H9 (cell line): ENCODE measurements around the gene LMTK2. TPM values are rescaled to one million over a fixed set of nuclear protein-coding genes. Genes with fewer than 3 reads are reported as not detected.

Experiments used
- DNase-seq: peaks from one replicate; pipeline ENCODE4 v3.0.0-alpha.2; 2017
- H2AFZ ChIP-seq: one replicate; pipeline ENCODE4 v1.6.1; 2013; ENCODE audit warnings: mild to moderate bottlenecking, low read length, control low read depth, moderate library complexity
- H2AK5ac ChIP-seq: 2 replicates; pipeline ENCODE4 v1.6.1; 2013; ENCODE audit warnings: low read length, control low read depth, mixed read lengths; ENCODE audit not compliant: insufficient read length
- H2BK120ac ChIP-seq: one replicate; pipeline ENCODE4 v1.6.1; 2013; ENCODE audit warnings: low read depth, mild to moderate bottlenecking, low read length, control low read depth, inconsistent platforms; ENCODE audit not compliant: poor library complexity, severe bottlenecking
- H2BK12ac ChIP-seq: 2 replicates; pipeline ENCODE4 v1.6.1; 2013; ENCODE audit warnings: low read length, control low read depth, mixed read lengths, low read depth; ENCODE audit not compliant: insufficient read length
- H2BK15ac ChIP-seq: 2 replicates; pipeline ENCODE4 v1.6.1; 2013; ENCODE audit warnings: low read depth, low read length, control low read depth
- H2BK20ac ChIP-seq: one replicate; pipeline ENCODE4 v1.6.1; 2013; ENCODE audit warnings: low read depth, mild to moderate bottlenecking, low read length, control low read depth, inconsistent platforms; ENCODE audit not compliant: poor library complexity, severe bottlenecking
- H2BK5ac ChIP-seq: 2 replicates; pipeline ENCODE4 v1.6.1; 2013; ENCODE audit warnings: low read length, control low read depth, mixed read lengths; ENCODE audit not compliant: insufficient read length
- H3K14ac ChIP-seq: 2 replicates; pipeline ENCODE4 v1.6.1; 2013; ENCODE audit warnings: low read length, control low read depth; ENCODE audit not compliant: insufficient read depth
- H3K18ac ChIP-seq: 2 replicates; pipeline ENCODE4 v1.6.1; 2013; ENCODE audit warnings: low read depth, mild to moderate bottlenecking, mixed read lengths, low read length, control low read depth; ENCODE audit not compliant: insufficient read length
- H3K23ac ChIP-seq: 2 replicates; pipeline ENCODE4 v1.6.1; 2013; ENCODE audit warnings: low read length, control low read depth, mixed read lengths, low read depth; ENCODE audit not compliant: insufficient read length
- H3K23me2 ChIP-seq: 2 replicates; pipeline ENCODE4 v1.6.1; 2013; ENCODE audit warnings: low read depth, mild to moderate bottlenecking, mixed read lengths, low read length, control low read depth; ENCODE audit not compliant: insufficient read length, poor library complexity, severe bottlenecking
- H3K27ac ChIP-seq: 2 replicates; pipeline ENCODE4 v1.5.1; 2013; ENCODE audit warnings: low read length, control low read depth, mixed read lengths, low read depth; ENCODE audit not compliant: insufficient read length
- H3K27me3 ChIP-seq: 2 replicates; pipeline ENCODE4 v1.6.1; 2013; ENCODE audit warnings: low read length, control low read depth, inconsistent platforms; ENCODE audit not compliant: insufficient read depth
- H3K4ac ChIP-seq: 2 replicates; pipeline ENCODE4 v1.6.1; 2013; ENCODE audit warnings: low read depth, mild to moderate bottlenecking, control low read depth, inconsistent platforms, low read length, moderate library complexity
- H3K4me1 ChIP-seq: 2 replicates; pipeline ENCODE4 v1.6.1; 2013; ENCODE audit warnings: low read length, control low read depth, inconsistent platforms; ENCODE audit not compliant: insufficient read depth
- H3K4me2 ChIP-seq: 2 replicates; pipeline ENCODE4 v1.6.1; 2013; ENCODE audit warnings: low read length, control low read depth, mixed read lengths; ENCODE audit not compliant: insufficient read length, insufficient read depth
- H3K56ac ChIP-seq: 2 replicates; pipeline ENCODE4 v1.6.1; 2013; ENCODE audit warnings: low read depth, mild to moderate bottlenecking, mixed read lengths, low read length, control low read depth; ENCODE audit not compliant: insufficient read length
- H3K79me1 ChIP-seq: 2 replicates; pipeline ENCODE4 v1.6.1; 2013; ENCODE audit warnings: low read depth, mild to moderate bottlenecking, moderate library complexity, low read length, control low read depth, inconsistent platforms; ENCODE audit not compliant: insufficient read depth, poor library complexity, severe bottlenecking
- H3K79me2 ChIP-seq: 2 replicates; pipeline ENCODE4 v1.6.1; 2013; ENCODE audit warnings: low read length, control low read depth, inconsistent platforms; ENCODE audit not compliant: insufficient read depth
- H3K9ac ChIP-seq: 2 replicates; pipeline ENCODE4 v1.6.1; 2013; ENCODE audit warnings: low read length, control low read depth, mixed read lengths; ENCODE audit not compliant: insufficient read length; ENCODE audit errors: extremely low read depth
- H3K9me3 ChIP-seq: one replicate; pipeline ENCODE4 v1.6.1; 2013; ENCODE audit warnings: low read depth, low read length, inconsistent platforms; ENCODE audit not compliant: control insufficient read depth
- H3T11ph ChIP-seq: one replicate; pipeline ENCODE4 v1.6.1; 2013; ENCODE audit warnings: mild to moderate bottlenecking, low read length, control low read depth, inconsistent platforms
- H4K20me1 ChIP-seq: one replicate; pipeline ENCODE4 v1.6.1; 2013; ENCODE audit not compliant: control insufficient read depth, insufficient read length, insufficient read depth
- H4K5ac ChIP-seq: 2 replicates; pipeline ENCODE4 v1.6.1; 2013; ENCODE audit warnings: low read depth, mild to moderate bottlenecking, mixed read lengths, low read length, control low read depth; ENCODE audit not compliant: insufficient read length
- H4K8ac ChIP-seq: replicated peaks from 2 replicates; pipeline ENCODE4 v1.6.1; 2013; ENCODE audit warnings: low read length, control low read depth, mixed read lengths, low read depth; ENCODE audit not compliant: insufficient read length
- H4K91ac ChIP-seq: 2 replicates; pipeline ENCODE4 v1.6.1; 2013; ENCODE audit warnings: low read depth, mild to moderate bottlenecking, moderate library complexity, mixed read lengths, low read length, control low read depth; ENCODE audit not compliant: insufficient read length
- H3K27ac Mint-ChIP-seq, 3 experiments: 2 replicates in 2 of 3; 3 replicates in 1 of 3; pipeline ENCODE4 v1.8.0; 2020 to 2021; ENCODE audit warnings: mixed read lengths in 3 of 3, mild to moderate bottlenecking in 1 of 3, moderate library complexity in 1 of 3
- H3K27me3 Mint-ChIP-seq: 2 replicates; pipeline ENCODE4 v1.8.0; 2021; ENCODE audit warnings: low read depth, mild to moderate bottlenecking, moderate library complexity, mixed read lengths
- H3K36me3 Mint-ChIP-seq, 3 experiments: 2 replicates in 2 of 3; 3 replicates in 1 of 3; pipeline ENCODE4 v1.8.0; 2020 to 2021; ENCODE audit warnings: low read depth in 3 of 3, mixed read lengths in 3 of 3; ENCODE audit not compliant: insufficient read depth in 1 of 3
- H3K4me1 Mint-ChIP-seq, 2 experiments: 2 replicates each; pipeline ENCODE4 v1.8.0; 2020; ENCODE audit warnings: mixed read lengths in 2 of 2
- H3K4me3 Mint-ChIP-seq, 2 experiments: 2 replicates in 1 of 2; 3 replicates in 1 of 2; pipeline ENCODE4 v1.8.0; 2020 to 2021; ENCODE audit warnings: mild to moderate bottlenecking in 2 of 2, mixed read lengths in 2 of 2, moderate library complexity in 1 of 2
- H3K9me3 Mint-ChIP-seq, 2 experiments: 2 replicates in 1 of 2; 3 replicates in 1 of 2; pipeline ENCODE4 v1.8.0; 2020; ENCODE audit warnings: mild to moderate bottlenecking in 2 of 2, mixed read lengths in 2 of 2, moderate library complexity in 1 of 2
- WGBS: extraction: QIAGEN DNeasy Blood & Tissue Kit; methylation state at CpG from one replicate; pipeline ENCODE4 v1.1.7; 2013; ENCODE audit warnings: missing lambda C conversion rate, low lambda C conversion rate, mixed read lengths; ENCODE audit not compliant: insufficient read length; ENCODE audit errors: extremely low coverage; 5-methylcytosine and 5-hydroxymethylcytosine counted together
- total RNA-seq: library from RNA; stranded (reverse); gene quantifications from 2 replicates; pipeline ENCODE4 v1.2.1, GENCODE V29; 2021
- TF ChIP-seq, protein P1 (sequence below): fragments of 200-600 bp; sonication (generic); conservative IDR thresholded peaks from 3 replicates; pipeline ENCODE4 v1.8.0; 2021; ENCODE audit warnings: antibody characterized with exemption, mild to moderate bottlenecking

Gene LMTK2
- total RNA-seq, 1 experiment from 2014 or later, result 24.9 TPM

DNA sequence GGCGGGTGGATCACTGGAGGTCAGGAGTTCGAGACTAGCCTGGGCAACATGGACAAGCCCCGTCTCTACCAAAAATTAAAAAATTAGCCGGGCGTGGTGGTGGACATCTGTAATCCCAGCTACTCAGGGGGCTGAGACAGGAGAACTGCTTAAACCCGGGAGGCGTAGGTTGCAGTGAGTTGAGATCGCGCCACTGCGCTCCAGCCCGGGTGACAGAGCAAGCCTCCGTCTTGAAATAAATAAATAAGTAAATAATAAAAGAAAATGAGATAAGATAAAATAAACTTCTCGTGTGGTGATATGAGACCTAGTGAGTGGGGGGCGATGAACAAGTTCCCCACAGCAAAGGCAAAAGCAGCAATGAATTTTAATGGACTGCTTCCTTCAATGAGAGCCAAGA lies 33.6 kb upstream of the LMTK2 start:
- no CpG with 5 or more reads among the region's 14 CpGs for WGBS
- H3K4me3 Mint-ChIP-seq, result no peak overlapping the region

More for the DNA sequence above, 33.6 kb upstream of the LMTK2 start:
- no peaks in the 10 kb centered on the region for H3K79me1 ChIP-seq
- H3K23me2 ChIP-seq, result no peaks in the 10 kb centered on the region
- no peak overlapping the region for H2AK5ac ChIP-seq
- no peaks in the 10 kb centered on the region for H3K4me1 Mint-ChIP-seq
- no peak overlapping the region for H2BK5ac ChIP-seq
- no peak overlapping the region for H2BK12ac ChIP-seq
- no peak overlapping the region for H2AFZ ChIP-seq
- H3K18ac ChIP-seq, result no peak overlapping the region
- H3K27me3 Mint-ChIP-seq, result no peaks in the 10 kb centered on the region; the same call in 1 of the 2 replicates
- H3K27me3 ChIP-seq, result no peaks in the 10 kb centered on the region
- peaks cover 3 to 9% of the 10 kb centered on the region in 2 experiments; a peak in 2 of 5 replicates for H3K9me3 Mint-ChIP-seq
- no peak overlapping the region for H2BK20ac ChIP-seq
- no peak overlapping the region for H3K4me2 ChIP-seq
- no peak overlapping the region for H4K91ac ChIP-seq
- no peak overlapping the region for H2BK120ac ChIP-seq
- no peak for DNase-seq
- no peak overlapping the region for H3K27ac ChIP-seq
- no peak overlapping the region for H3K14ac ChIP-seq
- H3K9me3 ChIP-seq, result no peaks in the 10 kb centered on the region
- H3K9ac ChIP-seq, result no peak overlapping the region
- H3K23ac ChIP-seq, result no peak overlapping the region
- H3K27ac Mint-ChIP-seq, result no peak overlapping the region
- H3K4ac ChIP-seq, result no peak overlapping the region
- no peak overlapping the region for H4K8ac ChIP-seq
- no peaks in the 10 kb centered on the region for H3K79me2 ChIP-seq
- TF ChIP-seq, protein P1, sequence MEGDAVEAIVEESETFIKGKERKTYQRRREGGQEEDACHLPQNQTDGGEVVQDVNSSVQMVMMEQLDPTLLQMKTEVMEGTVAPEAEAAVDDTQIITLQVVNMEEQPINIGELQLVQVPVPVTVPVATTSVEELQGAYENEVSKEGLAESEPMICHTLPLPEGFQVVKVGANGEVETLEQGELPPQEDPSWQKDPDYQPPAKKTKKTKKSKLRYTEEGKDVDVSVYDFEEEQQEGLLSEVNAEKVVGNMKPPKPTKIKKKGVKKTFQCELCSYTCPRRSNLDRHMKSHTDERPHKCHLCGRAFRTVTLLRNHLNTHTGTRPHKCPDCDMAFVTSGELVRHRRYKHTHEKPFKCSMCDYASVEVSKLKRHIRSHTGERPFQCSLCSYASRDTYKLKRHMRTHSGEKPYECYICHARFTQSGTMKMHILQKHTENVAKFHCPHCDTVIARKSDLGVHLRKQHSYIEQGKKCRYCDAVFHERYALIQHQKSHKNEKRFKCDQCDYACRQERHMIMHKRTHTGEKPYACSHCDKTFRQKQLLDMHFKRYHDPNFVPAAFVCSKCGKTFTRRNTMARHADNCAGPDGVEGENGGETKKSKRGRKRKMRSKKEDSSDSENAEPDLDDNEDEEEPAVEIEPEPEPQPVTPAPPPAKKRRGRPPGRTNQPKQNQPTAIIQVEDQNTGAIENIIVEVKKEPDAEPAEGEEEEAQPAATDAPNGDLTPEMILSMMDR, result no peak
- no peak overlapping the region for H2BK15ac ChIP-seq
- no peak overlapping the region for H3K56ac ChIP-seq
- peaks cover 0 to 3% (median 0%) of the 10 kb centered on the region in 3 experiments; a peak in 1 of 7 replicates for H3K36me3 Mint-ChIP-seq
- no peaks in the 10 kb centered on the region for H4K20me1 ChIP-seq
- H3K4me1 ChIP-seq, result no peaks in the 10 kb centered on the region
- no peak overlapping the region for H4K5ac ChIP-seq
- H3T11ph ChIP-seq, result no peak overlapping the region
